ENCODE measurements around the gene PIN4. TPM values are rescaled to one million over a fixed set of nuclear protein-coding genes. Genes with fewer than 3 reads are reported as not detected.

PIN4 gene
- total and polyA plus RNA-seq, 2 donors (not counting 3 experiments of a cell fraction or from before 2014, with no cell fraction given): 4.5 to 10.4 TPM

GRCh38 chrX:72238183-72238582 lies 56.6 kb downstream of the PIN4 start:
- ChIA-PET POLR2A (interaction anchor here (1.0 to 1.4 kb wide), 2 partner anchors 39 to 57 kb away, joined by 3 read pairs; partner anchors contain the start of genes PIN4 and RPS4X), CTCF (no interaction called here)
- no peaks in the 10 kb centered on the region for H3K9me1 ChIP-seq (replicated peaks; ENCODE audit: control insufficient read depth, extremely low read depth, insufficient read depth, low read length)
- no peaks in the 10 kb centered on the region for H3K9me3 ChIP-seq (replicated peaks; ENCODE audit: control insufficient read depth, insufficient read depth, low read length)
- H2AFZ ChIP-seq (ENCODE audit: low read depth, low read length): peak overlapping the region; percentile 82
- H3K4me2 ChIP-seq (ENCODE audit: insufficient read depth, low read length): peak overlapping the region; percentile 80
- no peaks in the 10 kb centered on the region for H4K20me1 ChIP-seq (replicated peaks; ENCODE audit: control insufficient read depth, extremely low read depth, insufficient read depth, low read length)
- TF ChIP-seq EZH2 (IDR thresholded peaks at IDR 0.05; ENCODE audit: borderline replicate concordance, low read depth, low read length, severe bottlenecking) (no peak), CTCF (IDR thresholded peaks at IDR 0.05; ENCODE audit: extremely low read depth in 1 of 2, insufficient read depth in 1 of 2, low read depth in 1 of 2, low read length in 2 of 2) (no peak), GATA2 (IDR thresholded peaks at IDR 0.05; ENCODE audit: insufficient read depth, insufficient read length, low read depth, low read length) (no peak), JUN (IDR thresholded peaks at IDR 0.05; ENCODE audit: borderline replicate concordance, insufficient read depth, insufficient read length, low read depth) (no peak), POLR2AphosphoS5 (IDR thresholded peaks at IDR 0.05; ENCODE audit: insufficient read depth, low read depth, low read length) (no peak), MYC (IDR thresholded peaks at IDR 0.05; ENCODE audit: low read depth, low read length) (no peak), POLR2A (IDR thresholded peaks at IDR 0.05; ENCODE audit: low read depth, low read length) (no peak), FOS (IDR thresholded peaks at IDR 0.05; ENCODE audit: borderline replicate concordance, insufficient read depth, low read length) (no peak), MAX (IDR thresholded peaks at IDR 0.05; ENCODE audit: insufficient read depth, insufficient read length) (no peak)
- intact Hi-C loops (cut with micrococcal nuclease) (loop anchor here (1.0 to 5.0 kb wide), 3 partner anchors 39 to 186 kb away; partner anchors contain the start of genes PIN4 and RPS4X), dilution Hi-C loops (cut with MboI; ENCODE audit: extremely low pct_ligation_motif_present, low sequenced_read_pairs) (no loop called here)
- no TSS peak for BruUV-seq (replicated peaks)
- no peak overlapping the region for H3K27ac ChIP-seq (ENCODE audit: insufficient read depth, low read depth, low read length)
- DNase-seq (ENCODE audit: low read depth, low spot score) (no peak), FAIRE-seq (no peak)
- peak overlapping the region; percentile 35 to 82 (median 63) for H3K4me3 ChIP-seq (replicated peaks in 1 of 3; ENCODE audit: insufficient read depth in 1 of 3, low read depth in 1 of 3, low read length in 3 of 3)
- H3K4me1 ChIP-seq (ENCODE audit: control insufficient read depth, extremely low read depth, insufficient read depth, low read length): peaks cover 2% of the 10 kb centered on the region
- no peaks in the 10 kb centered on the region for H3K36me3 ChIP-seq (ENCODE audit: control insufficient read depth in 2 of 2, extremely low read depth in 1 of 2, insufficient read depth in 2 of 2, low read length in 2 of 2)
- peak overlapping the region; percentile 71 for H3K9ac ChIP-seq (replicated peaks; ENCODE audit: extremely low read depth, insufficient read depth, low read length)
- H3K27me3 ChIP-seq (ENCODE audit: control insufficient read depth in 2 of 2, insufficient read depth in 2 of 2, low read length in 2 of 2): no peaks in the 10 kb centered on the region
- peaks cover 21% of the 10 kb centered on the region for H3K79me2 ChIP-seq (ENCODE audit: control insufficient read depth, insufficient read depth, low read length)

All from endothelial cell of umbilical vein (primary cell).